ENCODE data around the gene LIPT2. TPM values are rescaled to one million over a fixed set of nuclear protein-coding genes. Genes with fewer than 3 reads are reported as not detected.

Gene LIPT2
- total and polyA plus RNA-seq, 10 of the 15 experiments (the other 5 are each of a cell fraction or from before 2014, with no cell fraction given), result 0.69 to 7.5 (median 3.8) TPM

- intact Hi-C loops (cut with micrococcal nuclease; ENCODE audit: unreplicated experiment) (no loop called here), in situ Hi-C loops (cut with MboI) (no loop called here)
- DNase-seq (ENCODE audit: low read depth, low spot score) (no peak), ATAC-seq (no peak), FAIRE-seq (no peak)
- ChIA-PET RAD21 (ENCODE audit: unreplicated experiment) (no interaction called here), CTCF (interaction anchor here (0.7 to 1.1 kb wide), 2 partner anchors 44 to 462 kb away, joined by 3 to 4 read pairs; no protein-coding TSS in a partner anchor), POLR2A (interaction anchor here (0.5 kb wide), 1 partner anchor 363 kb away, joined by 3 read pairs; no protein-coding TSS in a partner anchor), SMC1A (ENCODE audit: uncharacterized antibody, unreplicated experiment) (interaction anchor here (0.6 kb wide), 1 partner anchor 20 kb away, joined by 6 read pairs; no protein-coding TSS in a partner anchor)
- BruUV-seq (replicated peaks), result no TSS peak
- Histone ChIP-seq H2AFZ (ENCODE audit: control insufficient read depth, low read depth, low read length) (no peak overlapping the region), H4K20me1 (ENCODE audit: control insufficient read depth, insufficient read depth) (no peaks in the 10 kb centered on the region; the same call in 1 of the 2 replicates), H3K4me3 (no peak overlapping the region), H3K27me3 (replicated peaks in 1 of 2; ENCODE audit: control insufficient read depth in 2 of 2, insufficient read depth in 2 of 2, low read length in 1 of 2) (peaks cover 3 to 9% of the 10 kb centered on the region in 2 experiments; a peak in 2 of 4 replicates), H3K79me2 (ENCODE audit: control insufficient read depth, insufficient read depth, low read length) (no peaks in the 10 kb centered on the region), H3K27ac (ENCODE audit: control insufficient read depth, insufficient read depth) (no peak overlapping the region), H3K9ac (ENCODE audit: control insufficient read depth, insufficient read depth, low read length) (no peak overlapping the region), H3K9me3 (replicated peaks; ENCODE audit: control insufficient read depth, insufficient read depth, low read length) (no peaks in the 10 kb centered on the region), H3K4me1 (ENCODE audit: control insufficient read depth, insufficient read depth, low read length) (no peaks in the 10 kb centered on the region), H3K4me2 (ENCODE audit: control insufficient read depth, insufficient read depth) (no peak overlapping the region), H3K36me3 (ENCODE audit: control insufficient read depth in 2 of 2, insufficient read depth in 2 of 2, low read length in 1 of 2) (no peaks in the 10 kb centered on the region)
- WGBS (ENCODE audit: insufficient coverage, insufficient replicate concordance, low lambda C conversion rate, missing lambda C conversion rate), result 33% methylated on average over 2 of the region's 2 CpGs
- TF ChIP-seq, protein P1, sequence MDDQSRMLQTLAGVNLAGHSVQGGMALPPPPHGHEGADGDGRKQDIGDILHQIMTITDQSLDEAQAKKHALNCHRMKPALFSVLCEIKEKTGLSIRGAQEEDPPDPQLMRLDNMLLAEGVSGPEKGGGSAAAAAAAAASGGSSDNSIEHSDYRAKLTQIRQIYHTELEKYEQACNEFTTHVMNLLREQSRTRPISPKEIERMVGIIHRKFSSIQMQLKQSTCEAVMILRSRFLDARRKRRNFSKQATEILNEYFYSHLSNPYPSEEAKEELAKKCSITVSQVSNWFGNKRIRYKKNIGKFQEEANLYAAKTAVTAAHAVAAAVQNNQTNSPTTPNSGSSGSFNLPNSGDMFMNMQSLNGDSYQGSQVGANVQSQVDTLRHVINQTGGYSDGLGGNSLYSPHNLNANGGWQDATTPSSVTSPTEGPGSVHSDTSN (IDR thresholded peaks at IDR 0.05; ENCODE audit: insufficient replicate concordance, low read depth, low read length), result no peak
- TF ChIP-seq JUND (IDR thresholded peaks at IDR 0.05; ENCODE audit: low read depth, low read length), result no peak
- no peak for TF ChIP-seq SPI1 (IDR thresholded peaks at IDR 0.05; ENCODE audit: borderline replicate concordance, insufficient read depth, low read depth, low read length)
- no peak for TF ChIP-seq TAF1 (IDR thresholded peaks at IDR 0.05; ENCODE audit: borderline replicate concordance, low read depth, low read length)
- TF ChIP-seq PAX8 (IDR thresholded peaks at IDR 0.05), result no peak
- no peak for TF ChIP-seq RUNX3 (IDR thresholded peaks at IDR 0.05; ENCODE audit: low read length)
- no peak for TF ChIP-seq LARP7 (IDR thresholded peaks at IDR 0.05)
- TF ChIP-seq POU2F2 (IDR thresholded peaks at IDR 0.05; ENCODE audit: borderline replicate concordance, low read depth, low read length), result no peak
- TF ChIP-seq ZNF24 (IDR thresholded peaks at IDR 0.05), result no peak
- no peak for TF ChIP-seq MEF2B (IDR thresholded peaks at IDR 0.05; ENCODE audit: partially characterized antibody, poor library complexity, severe bottlenecking)
- no peak for TF ChIP-seq SMAD5 (IDR thresholded peaks at IDR 0.05; ENCODE audit: low read depth)
- TF ChIP-seq, protein P2, sequence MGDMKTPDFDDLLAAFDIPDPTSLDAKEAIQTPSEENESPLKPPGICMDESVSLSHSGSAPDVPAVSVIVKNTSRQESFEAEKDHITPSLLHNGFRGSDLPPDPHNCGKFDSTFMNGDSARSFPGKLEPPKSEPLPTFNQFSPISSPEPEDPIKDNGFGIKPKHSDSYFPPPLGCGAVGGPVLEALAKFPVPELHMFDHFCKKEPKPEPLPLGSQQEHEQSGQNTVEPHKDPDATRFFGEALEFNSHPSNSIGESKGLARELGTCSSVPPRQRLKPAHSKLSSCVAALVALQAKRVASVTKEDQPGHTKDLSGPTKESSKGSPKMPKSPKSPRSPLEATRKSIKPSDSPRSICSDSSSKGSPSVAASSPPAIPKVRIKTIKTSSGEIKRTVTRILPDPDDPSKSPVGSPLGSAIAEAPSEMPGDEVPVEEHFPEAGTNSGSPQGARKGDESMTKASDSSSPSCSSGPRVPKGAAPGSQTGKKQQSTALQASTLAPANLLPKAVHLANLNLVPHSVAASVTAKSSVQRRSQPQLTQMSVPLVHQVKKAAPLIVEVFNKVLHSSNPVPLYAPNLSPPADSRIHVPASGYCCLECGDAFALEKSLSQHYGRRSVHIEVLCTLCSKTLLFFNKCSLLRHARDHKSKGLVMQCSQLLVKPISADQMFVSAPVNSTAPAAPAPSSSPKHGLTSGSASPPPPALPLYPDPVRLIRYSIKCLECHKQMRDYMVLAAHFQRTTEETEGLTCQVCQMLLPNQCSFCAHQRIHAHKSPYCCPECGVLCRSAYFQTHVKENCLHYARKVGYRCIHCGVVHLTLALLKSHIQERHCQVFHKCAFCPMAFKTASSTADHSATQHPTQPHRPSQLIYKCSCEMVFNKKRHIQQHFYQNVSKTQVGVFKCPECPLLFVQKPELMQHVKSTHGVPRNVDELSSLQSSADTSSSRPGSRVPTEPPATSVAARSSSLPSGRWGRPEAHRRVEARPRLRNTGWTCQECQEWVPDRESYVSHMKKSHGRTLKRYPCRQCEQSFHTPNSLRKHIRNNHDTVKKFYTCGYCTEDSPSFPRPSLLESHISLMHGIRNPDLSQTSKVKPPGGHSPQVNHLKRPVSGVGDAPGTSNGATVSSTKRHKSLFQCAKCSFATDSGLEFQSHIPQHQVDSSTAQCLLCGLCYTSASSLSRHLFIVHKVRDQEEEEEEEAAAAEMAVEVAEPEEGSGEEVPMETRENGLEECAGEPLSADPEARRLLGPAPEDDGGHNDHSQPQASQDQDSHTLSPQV (IDR thresholded peaks at IDR 0.05), result no peak
- TF ChIP-seq BCL3 (IDR thresholded peaks at IDR 0.05; ENCODE audit: borderline replicate concordance, insufficient read depth, low read depth, low read length, poor library complexity, severe bottlenecking), result no peak
- no peak for TF ChIP-seq MTA2 (IDR thresholded peaks at IDR 0.05; ENCODE audit: low read depth)
- TF ChIP-seq RFX5 (IDR thresholded peaks at IDR 0.05; ENCODE audit: low read depth, low read length), result no peak
These were observed 23.0 kb downstream of the LIPT2 start for GRCh38 chr11:74470526-74470925.

Measured in GM12878 (cell line).